ENCODE results near the gene MAP2K2. TPM values are rescaled to one million over a fixed set of nuclear protein-coding genes. Genes with fewer than 3 reads are reported as not detected.

MAP2K2 gene
- total RNA-seq, 1 experiment from 2014 or later = 191 TPM

- no peak for DNase-seq (ENCODE audit: low read depth)
These were observed 24.7 kb downstream of the MAP2K2 start for GRCh38 chr19:4099041-4099764.

GRCh38 chr19:4098493-4098892 lies 25.4 kb downstream of the MAP2K2 start:
- no peak for DNase-seq (ENCODE audit: low read depth)

GRCh38 chr19:4097501-4097900 lies 26.4 kb downstream of the MAP2K2 start:
- no peak for DNase-seq (ENCODE audit: low read depth)

- no peak for DNase-seq (ENCODE audit: low read depth)
These were observed 27.7 kb downstream of the MAP2K2 start for GRCh38 chr19:4096049-4096892.

GRCh38 chr19:4095488-4095844 lies 28.5 kb downstream of the MAP2K2 start:
- DNase-seq (ENCODE audit: low read depth) = no peak

GRCh38 chr19:4094761-4095487 lies 29.0 kb downstream of the MAP2K2 start:
- no peak for DNase-seq (ENCODE audit: low read depth)

- DNase-seq (ENCODE audit: low read depth) = no peak
These were observed 29.6 kb downstream of the MAP2K2 start for GRCh38 chr19:4094291-4094690.

GRCh38 chr19:4093643-4094175 lies 30.2 kb downstream of the MAP2K2 start:
- no peak for DNase-seq (ENCODE audit: low read depth)

GRCh38 chr19:4090356-4091220 lies 33.3 kb downstream of the MAP2K2 start:
- no peak for DNase-seq (ENCODE audit: low read depth)

GRCh38 chr19:4089946-4090345 lies 34.0 kb downstream of the MAP2K2 start:
- DNase-seq (ENCODE audit: low read depth) = no peak

GRCh38 chr19:4089400-4089908 lies 34.5 kb downstream of the MAP2K2 start:
- DNase-seq (ENCODE audit: low read depth) = no peak

GRCh38 chr19:4088975-4089374 lies 34.9 kb downstream of the MAP2K2 start:
- DNase-seq (ENCODE audit: low read depth) = no peak

GRCh38 chr19:4087787-4088679 lies 35.9 kb downstream of the MAP2K2 start:
- DNase-seq (ENCODE audit: low read depth) = no peak

GRCh38 chr19:4086411-4086867 lies 37.5 kb downstream of the MAP2K2 start:
- DNase-seq (ENCODE audit: low read depth) = no peak

- DNase-seq (ENCODE audit: low read depth) = no peak
These were observed 39.4 kb downstream of the MAP2K2 start for GRCh38 chr19:4084547-4084877.

- DNase-seq (ENCODE audit: low read depth) = no peak
These were observed 40.0 kb downstream of the MAP2K2 start for GRCh38 chr19:4083677-4084546.

GRCh38 chr19:4082172-4082571 lies 41.8 kb downstream of the MAP2K2 start:
- no peak for DNase-seq (ENCODE audit: low read depth)

- no peak for DNase-seq (ENCODE audit: low read depth)
These were observed 42.3 kb downstream of the MAP2K2 start for GRCh38 chr19:4081441-4082129.

Measured in LHCN-M2 (cell line).